HG02973 (cell line): Measurements from ENCODE around the gene VAV3.

Experiments
- ATAC-seq: cut with Tn5 transposase; IDR thresholded peaks from one replicate; pipeline ENCODE4 v1.9.1; 2021; ENCODE audit warnings: moderate library complexity; ENCODE audit not compliant: unreplicated experiment

Gene VAV3

GRCh38 chr1:107604825-107605224 lies 360.2 kb downstream of the VAV3 start:
- ATAC-seq: no peak

GRCh38 chr1:107600607-107601160 lies 364.3 kb downstream of the VAV3 start:
- no peak for ATAC-seq

- no peak for ATAC-seq
Observed at GRCh38 chr1:107599220-107599619, 365.8 kb downstream of the VAV3 start.

- no peak for ATAC-seq
Observed at GRCh38 chr1:107597290-107597689, 367.7 kb downstream of the VAV3 start.

DNA sequence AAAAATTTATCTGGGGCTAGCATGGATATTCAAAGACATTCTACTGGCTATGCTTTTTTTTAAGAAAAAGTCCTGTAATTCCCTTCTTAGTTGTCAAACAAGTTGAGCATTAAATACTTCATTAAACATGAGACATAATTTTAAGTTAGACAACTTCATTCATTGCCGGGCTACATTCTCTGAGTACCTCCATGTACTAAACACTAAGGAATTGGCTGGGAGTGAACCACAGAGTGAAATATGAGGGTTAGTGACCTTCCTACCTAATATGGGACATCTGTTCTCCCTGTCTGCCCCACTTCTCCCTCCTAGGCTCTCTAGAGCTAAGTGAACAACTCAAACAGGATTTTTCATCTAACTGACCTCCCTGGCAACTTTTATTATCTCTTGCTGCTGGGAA lies 370.4 kb downstream of the VAV3 start:
- no peak for ATAC-seq

DNA sequence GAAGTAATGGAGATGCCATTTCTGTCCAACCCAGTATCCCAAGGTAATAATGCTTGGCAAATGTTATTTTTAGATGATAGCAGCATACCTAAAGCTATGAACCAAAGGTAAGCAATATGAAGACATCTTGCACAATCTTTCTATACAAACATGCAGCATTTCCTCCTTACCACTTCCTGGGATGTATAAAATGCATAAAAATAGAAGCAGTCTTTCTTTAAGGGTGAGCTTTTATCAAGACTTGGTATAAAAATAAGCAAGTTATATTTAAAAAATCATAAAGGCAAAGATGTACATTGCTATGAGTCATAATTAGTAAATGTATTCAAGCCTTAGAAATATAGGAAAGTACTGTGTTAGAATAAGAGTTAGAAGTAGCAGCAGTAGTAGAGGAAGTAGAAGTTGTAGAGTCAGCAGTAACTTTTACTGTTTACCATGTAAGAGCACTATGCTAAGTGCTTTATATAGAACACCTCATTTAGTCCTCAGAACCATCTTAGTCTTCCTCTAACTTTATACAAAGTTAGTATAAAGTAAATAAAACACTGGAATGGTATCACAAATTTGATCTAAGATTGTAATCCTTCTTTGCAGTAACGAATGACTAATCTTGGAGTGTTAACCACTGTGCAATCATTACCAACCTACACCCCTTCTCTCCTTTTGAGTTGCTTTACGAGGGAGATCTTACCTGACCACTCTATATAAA lies 371.3 kb downstream of the VAV3 start:
- ATAC-seq: no peak

DNA sequence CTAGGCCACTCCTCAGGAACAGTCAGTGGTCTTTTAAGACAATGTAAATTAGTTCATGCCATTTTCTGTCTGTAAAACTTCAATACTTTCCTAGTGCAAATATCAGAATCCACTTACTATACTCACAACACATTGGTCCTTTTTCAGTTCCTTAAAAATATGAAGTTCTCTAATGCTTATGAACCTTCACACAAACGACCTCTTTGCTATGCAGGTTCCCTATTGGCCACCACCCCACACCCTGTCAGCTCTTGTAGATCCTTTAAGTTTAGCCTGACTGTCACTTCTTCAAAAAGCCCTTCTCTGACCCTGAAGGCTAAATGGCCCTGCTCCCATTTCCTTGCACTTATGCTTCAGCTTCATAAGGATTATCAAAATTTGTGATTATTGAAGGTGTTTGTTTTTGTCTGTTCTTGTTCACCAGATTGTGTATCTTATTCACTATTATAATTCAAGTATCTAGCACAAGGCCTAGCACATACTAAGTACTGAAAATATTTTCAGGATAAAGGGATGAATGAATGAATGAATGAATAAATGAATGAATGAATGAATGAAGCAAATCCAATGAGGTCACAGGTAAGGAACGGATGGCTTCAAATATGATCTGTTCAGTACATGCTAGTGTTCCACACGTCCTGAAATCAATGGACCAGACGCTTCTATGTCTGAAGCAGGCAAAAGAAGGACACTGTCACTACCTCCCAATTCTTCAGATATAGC lies 373.9 kb downstream of the VAV3 start:
- no peak for ATAC-seq

- ATAC-seq: no peak
Observed at GRCh38 chr1:107590087-107590486, 374.9 kb downstream of the VAV3 start.

DNA sequence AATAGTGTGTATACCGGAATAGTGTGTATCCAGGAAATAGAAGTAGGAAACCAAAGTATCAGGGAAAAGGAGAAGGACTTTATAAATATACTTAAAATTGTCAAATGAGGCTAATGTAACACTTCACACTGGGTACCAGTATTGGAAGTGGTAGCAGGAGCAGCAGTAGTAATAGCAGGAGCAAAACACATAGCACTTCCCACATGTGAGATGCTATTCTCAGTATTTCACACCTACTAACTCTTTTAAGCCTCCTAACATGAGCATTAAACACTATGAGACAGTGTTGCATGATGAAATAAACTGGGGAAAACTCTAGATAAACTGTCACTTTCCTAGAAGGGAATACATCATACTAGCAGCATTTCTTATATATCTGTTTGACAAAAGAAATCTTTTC lies 376.7 kb downstream of the VAV3 start:
- ATAC-seq: no peak

- ATAC-seq: no peak
Observed at GRCh38 chr1:107575226-107575625, 389.8 kb downstream of the VAV3 start.

GRCh38 chr1:107574044-107574443 lies 390.9 kb downstream of the VAV3 start:
- no peak for ATAC-seq

GRCh38 chr1:107572674-107573211 lies 392.2 kb downstream of the VAV3 start:
- ATAC-seq: no peak

DNA sequence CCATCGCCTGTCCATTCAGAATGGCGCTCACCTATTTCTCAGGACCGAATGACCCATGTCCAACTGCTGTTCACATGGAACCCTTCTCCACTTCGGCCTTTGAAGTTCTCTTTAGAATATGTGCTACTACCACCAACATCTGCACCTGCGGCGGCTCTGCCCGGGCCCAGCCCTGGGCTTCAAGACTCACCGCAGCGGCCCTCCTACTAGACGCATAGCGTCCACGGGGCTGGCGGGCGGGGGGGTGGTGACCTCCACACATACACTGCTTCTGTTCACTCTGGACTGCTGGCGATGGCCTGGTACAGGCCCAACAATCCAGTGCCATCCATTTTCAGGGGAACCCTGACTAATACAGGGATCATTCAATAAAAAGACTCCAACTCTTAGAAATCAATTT lies 394.2 kb downstream of the VAV3 start:
- ATAC-seq: no peak

- ATAC-seq: no peak
Observed at GRCh38 chr1:107563441-107563840, 401.5 kb downstream of the VAV3 start.

GRCh38 chr1:107559881-107560280 lies 405.1 kb downstream of the VAV3 start:
- no peak for ATAC-seq

DNA sequence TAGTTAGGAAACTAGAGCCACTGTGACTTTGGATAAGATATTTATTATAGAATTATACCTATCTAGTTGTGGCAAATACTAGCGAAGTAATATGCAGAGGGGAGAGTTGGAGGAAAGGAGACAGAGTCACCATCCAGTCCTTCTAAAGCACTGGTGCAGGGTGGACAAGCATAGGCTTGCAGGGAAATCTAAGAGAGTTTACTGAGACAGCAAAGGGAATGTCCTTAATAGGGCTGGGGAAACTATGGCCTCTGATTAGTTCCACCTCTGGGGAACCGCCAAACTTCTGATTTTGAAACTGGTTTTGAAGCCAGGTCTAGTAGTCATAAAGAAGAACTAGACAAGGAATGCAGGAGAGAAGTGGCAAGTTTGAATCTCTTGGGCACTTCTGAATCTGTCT lies 407.9 kb downstream of the VAV3 start:
- no peak for ATAC-seq

DNA sequence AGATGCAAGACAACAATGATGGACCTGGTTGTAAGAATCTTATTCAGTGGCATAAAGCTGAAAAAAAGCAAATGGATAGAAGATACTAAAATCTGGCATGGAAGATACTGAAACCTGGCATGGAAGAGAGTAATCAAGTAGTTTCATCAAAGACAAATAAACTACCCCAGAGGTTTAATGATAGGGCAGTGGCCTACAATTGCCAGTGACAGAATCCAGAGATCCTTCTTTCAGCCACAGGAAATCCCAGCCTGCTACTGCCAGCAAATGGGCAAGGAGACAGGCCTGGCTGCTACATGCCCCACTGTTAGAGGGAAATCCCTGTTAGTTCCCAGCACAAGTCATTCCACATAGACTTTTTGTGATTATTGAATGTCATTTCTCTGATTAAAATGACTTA lies 409.4 kb downstream of the VAV3 start:
- ATAC-seq: no peak

GRCh38 chr1:107552781-107553180 lies 412.2 kb downstream of the VAV3 start:
- no peak for ATAC-seq

- ATAC-seq: no peak
Observed at GRCh38 chr1:107551456-107551855, 413.5 kb downstream of the VAV3 start.

DNA sequence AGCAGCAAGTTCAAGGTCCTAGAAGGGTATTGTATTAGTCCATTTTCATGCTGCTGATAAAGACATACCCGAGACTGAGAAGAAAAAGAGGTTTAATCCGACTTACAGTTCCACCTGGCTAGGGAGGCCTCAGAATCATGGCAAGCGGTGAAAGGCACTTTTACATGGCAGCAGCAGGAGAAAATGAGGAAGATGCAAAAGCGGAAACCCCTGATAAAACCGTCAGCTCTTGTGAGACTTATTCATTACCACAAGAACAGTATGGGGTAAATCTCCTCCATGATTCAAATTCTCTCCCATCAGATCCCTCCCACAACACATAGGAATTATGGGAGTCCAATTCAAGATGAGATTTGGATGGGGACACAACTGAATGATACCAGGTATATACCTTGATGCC lies 414.6 kb downstream of the VAV3 start:
- no peak for ATAC-seq

DNA sequence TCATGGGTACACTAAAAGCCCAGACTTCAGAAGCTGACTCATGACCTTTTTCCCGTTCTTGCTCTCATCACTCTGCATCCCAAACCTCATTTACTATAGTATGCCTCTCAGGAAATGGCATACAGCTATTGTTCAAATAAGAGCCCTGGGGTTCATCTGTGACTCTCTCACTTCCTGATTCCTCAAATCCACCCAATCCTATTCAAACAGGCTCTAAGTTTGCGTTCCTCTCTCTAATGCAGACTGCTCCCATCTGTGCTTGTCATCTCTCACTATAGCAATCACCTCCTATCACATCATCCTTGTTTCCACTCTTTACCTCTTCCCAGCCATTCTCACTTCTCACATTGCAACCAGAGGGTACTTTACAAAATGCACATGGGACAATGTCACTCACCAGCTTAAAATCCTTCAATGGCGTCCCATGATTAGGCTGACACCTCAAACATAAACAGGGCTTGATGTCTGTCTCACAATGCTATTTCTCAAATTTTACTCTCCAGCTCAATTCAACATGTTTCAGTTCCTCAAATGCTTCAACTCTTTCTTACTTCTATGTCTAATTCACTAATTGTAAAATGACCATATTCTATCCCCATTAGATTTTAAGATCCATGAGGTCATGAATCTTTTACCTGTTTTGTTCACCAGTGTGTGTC lies 415.7 kb downstream of the VAV3 start:
- no peak for ATAC-seq

- no peak for ATAC-seq
Observed at GRCh38 chr1:107548276-107548675, 416.7 kb downstream of the VAV3 start.
